Heart left ventricle (tissue), 13 donors: Measurements from ENCODE around the gene ERBB4.

Experiments used
- CTCF ChIP-seq, 12 donors: fragments of 200-600 bp; sonication (generic) in 4 of 12; IDR thresholded peaks; one replicate each; pipeline versions ENCODE4 v1.5.0 to v1.8.0; 2018 to 2022; ENCODE audit warnings: antibody characterized with exemption in 12 of 12, mild to moderate bottlenecking in 5 of 12
- POLR2A ChIP-seq, 2 donors: fragments of 450-650 bp; IDR thresholded peaks; one replicate each; pipeline ENCODE4 v1.6.1; 2017; ENCODE audit warnings: antibody characterized with exemption in 2 of 2, mild to moderate bottlenecking in 2 of 2, moderate library complexity in 2 of 2
- donor health status: ischemic (EF 13 %, LVEDD 7.1; RV severe dilation, severe dysfunction).
- donor health status: DM: no; HTN: yes; CAD: no.
- donor health status: DM: no; HTN: no; CAD: no.
- donor health status: ischemic (EF 25% LVEDD 6.9; RV normal size, moderate dysfunction).
- donor health status: ischemic (EF 25% LVEDD 5.7; RV mildly dilated, moderate dysfunction).
- donor health status: ischemic (EF 35%, LVEDD 5.7; RV mildly dilated, moderate dysfunction).
- donor health status: nonischemic (EF 11% LVEDD 7.7; RV severe dilation, severe dysfunction).
- donor health status: DM: yes; HTN: yes; CAD: no.
- donor health status: PGD.
- donor health status: ischemic (EF 29% LVEDD 5.4; RV normal size, mild dysfunction).
- donor health status: nonischemic (EF 23%, LVEDD 6.1; RV moderate dilation, normal function).

GRCh38 chr2:212385241-212385640, 153.4 kb downstream of the ERBB4 start:
- TF ChIP-seq CTCF (IDR thresholded peaks at IDR 0.05) (no peak), POLR2A (IDR thresholded peaks at IDR 0.05) (no peak)
